HG02798 (cell line): Measurements from ENCODE around the gene SETSIP.
A peak's percentile ranks its signal among the peaks of the same experiment; 100 is the strongest.
"Not testable (repeated sequence)": the region's sequence is repeated elsewhere in the genome, so short reads cannot be mapped to it uniquely, and the experiment has no call there.

Experiments
- ATAC-seq: cut with Tn5 transposase; IDR thresholded peaks from one replicate; pipeline ENCODE4 v1.9.1; 2021; ENCODE audit warnings: mild to moderate bottlenecking; ENCODE audit not compliant: unreplicated experiment, poor library complexity

Gene SETSIP, protein sequence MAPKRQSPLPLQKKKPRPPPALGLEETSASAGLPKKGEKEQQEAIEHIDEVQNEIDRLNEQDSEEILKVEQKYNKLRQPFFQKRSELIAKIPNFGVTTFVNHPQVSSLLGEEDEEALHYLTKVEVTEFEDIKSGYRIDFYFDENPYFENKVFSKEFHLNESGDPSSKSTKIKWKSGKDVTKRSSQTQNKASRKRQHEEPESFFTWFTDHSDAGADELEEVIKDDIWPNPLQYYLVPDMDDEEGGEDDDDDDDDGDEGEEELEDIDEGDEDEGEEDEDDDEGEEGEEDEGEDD

DNA sequence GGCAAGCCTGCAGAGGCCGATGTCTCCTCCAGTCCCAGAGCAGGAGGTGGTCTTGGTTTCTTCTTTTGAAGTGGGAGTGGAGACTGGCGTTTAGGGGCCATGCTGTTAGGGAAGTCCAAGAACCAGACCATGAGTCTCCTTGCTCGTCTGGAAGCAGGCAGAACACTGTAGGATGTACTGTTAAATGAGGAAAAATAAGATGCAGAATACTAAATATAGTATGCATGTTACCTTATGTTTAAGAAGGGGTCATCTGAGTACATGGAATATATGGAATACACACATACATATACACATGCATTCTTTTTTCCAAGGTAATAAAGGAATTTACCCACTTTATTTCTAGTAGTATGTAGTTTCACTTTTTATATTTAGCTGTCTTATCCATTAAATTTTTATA lies at the start of gene SETSIP:
TSS of gene SETSIP (minus strand) at position 101 of the 400 bp plus-strand sequence. CDS start at position 101, 0 bp downstream.
- no peak for ATAC-seq

DNA sequence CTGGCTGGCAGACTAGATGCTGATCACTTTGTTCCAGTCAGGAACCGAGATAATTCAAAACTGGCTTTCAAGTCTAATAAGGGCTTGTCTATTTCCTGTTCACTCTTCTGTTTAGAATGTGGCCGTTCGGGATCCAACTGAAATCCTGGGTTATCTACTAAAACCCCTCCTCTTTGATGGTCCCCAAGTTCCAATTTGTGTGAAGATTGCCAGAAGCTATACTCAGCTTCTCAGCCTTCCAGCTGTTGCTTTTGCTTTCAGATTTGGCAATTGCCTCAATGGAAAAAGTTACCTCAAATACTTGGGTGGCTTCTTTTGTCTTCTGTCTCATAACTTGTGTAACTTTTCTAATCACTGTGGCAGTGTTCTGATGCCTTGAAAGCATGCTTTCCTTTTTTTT lies 48.7 kb upstream of the SETSIP start:
- ATAC-seq: no peak

DNA sequence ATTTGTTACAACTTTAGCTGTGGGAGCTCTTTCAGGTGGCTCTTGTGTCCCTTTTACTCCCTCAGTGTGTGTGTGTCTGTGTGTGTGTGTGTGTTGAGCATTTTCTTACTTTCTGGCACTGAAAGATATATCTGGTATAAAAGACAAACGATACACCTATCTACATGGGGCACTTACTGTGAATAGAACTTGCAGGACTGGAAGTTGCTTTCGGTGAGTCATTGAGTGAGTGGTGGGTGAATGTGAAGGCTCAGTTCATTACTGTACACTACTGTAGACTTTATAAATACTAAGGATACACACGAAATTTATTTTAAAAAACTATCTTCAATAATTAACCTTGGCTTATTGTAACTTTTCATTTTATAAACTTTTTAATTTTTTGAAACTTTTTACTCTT lies 43.6 kb upstream of the SETSIP start:
- no peak for ATAC-seq

DNA sequence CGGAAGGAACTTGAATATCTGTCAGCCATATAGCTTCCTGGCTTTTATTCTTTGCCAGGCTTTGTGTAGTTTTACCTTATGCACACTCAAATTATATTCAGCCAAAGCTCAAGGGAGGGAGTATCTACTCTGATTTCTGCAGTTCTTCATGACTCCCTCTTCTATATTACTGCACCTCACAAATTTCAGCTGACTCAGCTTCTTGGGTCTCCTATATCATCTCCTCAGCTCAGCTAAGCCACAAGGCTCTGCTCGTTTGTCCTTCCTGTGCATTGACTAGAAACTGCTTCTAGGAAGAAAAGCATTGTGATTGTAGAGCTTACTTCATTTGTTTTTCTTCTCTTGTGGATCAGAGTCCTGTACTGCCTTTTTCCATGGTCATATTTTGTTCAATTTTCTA lies 42.3 kb upstream of the SETSIP start:
- ATAC-seq: no peak

DNA sequence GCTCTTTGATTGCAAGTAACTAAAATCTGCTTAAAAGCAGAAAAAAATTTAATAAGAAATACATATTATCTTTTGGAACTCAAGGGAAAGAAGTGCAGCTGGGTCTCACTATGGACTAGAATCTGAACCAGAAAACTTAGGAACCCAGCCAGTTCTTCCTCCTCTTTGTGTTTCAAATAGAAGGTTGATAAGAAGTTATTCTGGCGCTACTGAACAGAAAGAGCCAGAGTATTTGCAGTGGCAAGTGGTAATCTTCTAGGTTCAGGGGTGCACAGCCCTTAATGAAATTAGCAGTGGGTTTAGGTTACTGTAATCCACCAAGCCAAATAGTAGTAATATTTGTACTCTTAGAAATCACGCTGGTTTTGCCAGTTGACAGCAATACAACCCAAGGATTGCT lies 33.4 kb upstream of the SETSIP start:
- ATAC-seq: no peak

DNA sequence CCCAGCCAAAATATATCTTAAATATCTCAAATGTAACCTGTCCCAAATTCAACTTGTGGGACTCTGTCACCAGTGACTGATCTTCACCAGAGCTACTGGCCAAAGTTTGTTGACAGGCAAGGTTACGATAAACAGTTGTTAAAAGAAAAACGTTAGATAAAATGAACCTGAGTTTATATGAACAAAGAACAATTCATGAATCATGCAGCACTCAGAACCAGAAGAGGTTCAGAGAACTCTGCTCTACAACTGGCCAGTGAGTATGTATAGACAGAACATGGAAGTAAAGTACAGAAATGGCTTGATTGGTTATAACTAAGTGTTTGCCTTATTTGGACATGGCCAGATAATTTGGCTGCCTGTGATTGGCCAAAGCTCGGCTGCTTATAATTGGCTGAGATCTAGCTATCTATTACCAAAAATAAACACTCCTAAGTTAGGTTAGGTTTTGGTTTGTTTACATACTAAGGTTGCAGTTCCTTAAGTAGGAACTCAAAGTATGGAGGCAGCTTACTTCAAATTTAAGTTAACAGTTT lies 30.4 kb upstream of the SETSIP start:
- ATAC-seq: no peak

DNA sequence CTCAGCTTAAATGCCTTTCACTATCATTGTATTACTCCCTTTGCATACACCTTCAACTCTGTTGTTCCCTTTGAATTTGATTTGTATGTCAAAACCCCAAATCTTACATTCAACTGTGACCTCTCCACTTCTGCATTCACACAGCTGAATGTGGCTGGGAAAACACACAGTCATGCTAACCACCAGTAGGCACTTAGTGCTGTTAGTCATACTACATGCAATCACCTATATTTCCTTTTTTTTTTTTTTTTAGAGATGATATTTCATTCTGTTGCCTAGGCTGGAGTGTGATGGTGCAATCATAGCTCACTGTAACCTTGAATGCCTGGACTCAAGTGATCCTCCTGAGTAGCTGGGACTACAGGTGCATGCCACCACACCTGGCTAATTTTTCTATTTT lies 21.1 kb upstream of the SETSIP start:
- ATAC-seq: no peak

DNA sequence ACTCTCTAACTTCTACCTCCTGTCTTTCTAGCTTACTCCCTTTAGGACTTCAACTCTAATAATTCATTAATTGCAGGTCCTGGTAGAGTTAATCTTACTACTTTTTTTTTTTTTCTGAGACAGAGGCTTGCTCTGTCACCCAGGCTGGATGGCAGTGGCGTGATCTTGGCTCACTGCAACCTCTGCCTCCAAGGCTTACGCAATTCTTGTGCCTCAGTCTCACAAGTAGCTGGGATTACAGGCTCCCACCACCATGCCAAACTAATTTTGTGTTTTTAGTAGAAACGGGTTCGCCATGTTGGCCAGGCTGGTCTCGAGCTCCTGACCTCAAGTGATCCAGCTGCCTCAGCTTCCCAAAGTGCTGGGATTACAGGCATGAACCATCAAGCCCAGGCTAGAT lies 20.7 kb upstream of the SETSIP start:
- ATAC-seq: no peak

DNA sequence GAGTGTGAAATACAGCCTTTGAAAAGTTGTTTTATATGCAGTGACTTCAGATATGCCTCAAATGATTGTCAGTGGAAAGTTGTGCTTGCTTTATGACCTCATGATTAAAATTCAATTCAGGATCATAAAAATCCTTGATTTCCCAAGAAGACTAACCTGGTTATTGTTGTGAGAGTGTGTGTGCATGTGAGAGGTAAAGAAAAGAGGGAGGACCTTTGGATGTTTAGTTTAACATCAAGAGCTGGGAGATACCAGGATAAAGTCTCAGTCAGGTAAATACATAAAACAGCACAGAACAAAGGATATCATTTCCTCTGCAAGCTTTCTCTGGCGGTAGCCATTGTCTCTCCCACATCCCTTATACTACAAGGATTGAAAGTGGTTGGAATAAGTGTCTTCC lies 19.4 kb upstream of the SETSIP start:
- ATAC-seq: no peak

DNA sequence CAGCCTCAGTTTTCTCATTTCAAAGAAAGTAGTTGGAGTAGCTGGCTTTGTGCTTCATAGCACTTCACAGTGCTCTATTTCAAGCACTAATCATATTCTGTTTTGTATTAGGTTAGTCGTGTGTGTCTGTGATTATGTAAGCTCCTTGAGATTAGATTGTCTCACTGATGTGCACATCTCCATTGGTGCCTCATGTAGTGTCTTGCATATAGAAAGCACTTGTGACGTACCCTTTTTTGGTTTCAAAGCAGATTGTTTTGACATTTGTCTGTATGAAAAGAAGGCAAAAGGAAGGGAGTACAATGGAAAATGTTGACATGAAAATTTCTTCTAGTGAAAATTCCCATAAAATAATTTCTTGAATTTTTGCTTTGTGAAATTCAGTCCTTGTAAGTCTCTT lies 18.9 kb upstream of the SETSIP start:
- no peak for ATAC-seq

DNA sequence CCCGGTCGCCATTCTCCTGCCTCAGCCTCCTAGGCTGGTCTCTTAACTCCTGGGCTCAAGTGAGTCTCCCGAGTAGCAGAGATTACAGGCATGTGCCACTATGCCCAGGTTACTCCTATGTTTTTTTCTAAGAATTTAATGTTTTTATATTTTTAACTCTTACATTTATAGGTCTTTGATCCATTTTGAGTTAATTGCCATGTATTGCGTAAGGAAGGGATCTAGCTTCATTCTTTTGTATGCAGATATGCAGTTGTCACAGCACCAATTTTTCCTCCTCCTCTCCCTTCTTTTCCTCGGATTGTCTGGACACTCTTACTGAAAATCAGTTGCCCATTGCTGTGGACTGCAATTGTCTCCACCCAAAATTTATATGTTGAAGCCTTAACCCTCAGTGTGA lies 16.4 kb upstream of the SETSIP start:
- ATAC-seq: no peak

DNA sequence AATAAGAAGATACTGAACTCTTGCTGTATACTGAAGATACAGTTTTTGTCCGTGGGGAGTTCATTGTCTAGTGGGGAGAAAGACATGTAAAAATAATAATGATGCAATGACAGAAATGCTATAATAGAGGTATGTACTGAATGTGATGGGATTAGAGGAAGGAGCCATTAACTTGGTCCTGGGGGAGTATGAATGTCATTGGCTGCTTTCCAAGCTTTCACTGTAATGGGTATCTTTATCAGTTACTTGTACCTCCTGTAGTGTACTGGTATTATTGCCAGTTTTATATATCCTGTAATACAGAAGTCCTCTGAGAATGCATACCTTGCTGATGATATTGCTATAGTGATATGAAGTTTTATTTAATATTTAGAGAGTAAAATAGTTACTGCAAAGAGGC lies 12.3 kb upstream of the SETSIP start:
- no peak for ATAC-seq

DNA sequence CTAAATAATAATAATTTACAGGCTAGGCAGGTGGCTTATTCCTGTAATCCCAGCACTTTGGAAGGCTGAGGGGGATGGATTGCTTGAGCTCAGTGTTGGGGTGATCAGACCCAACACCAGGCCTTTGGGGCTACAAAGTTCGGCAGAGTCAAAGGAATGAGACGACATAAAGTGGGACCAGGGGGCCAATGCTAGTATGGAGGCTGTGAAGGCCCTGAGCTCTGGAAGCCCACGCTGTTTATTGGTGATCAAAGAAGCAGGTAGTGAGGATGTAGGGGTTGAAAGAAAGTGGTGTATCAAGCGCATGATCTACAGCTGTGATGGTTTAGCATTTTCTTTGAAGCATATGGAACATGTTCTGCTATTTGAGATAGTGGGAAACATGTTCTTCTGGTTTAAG lies 10.5 kb upstream of the SETSIP start:
- no peak for ATAC-seq

DNA sequence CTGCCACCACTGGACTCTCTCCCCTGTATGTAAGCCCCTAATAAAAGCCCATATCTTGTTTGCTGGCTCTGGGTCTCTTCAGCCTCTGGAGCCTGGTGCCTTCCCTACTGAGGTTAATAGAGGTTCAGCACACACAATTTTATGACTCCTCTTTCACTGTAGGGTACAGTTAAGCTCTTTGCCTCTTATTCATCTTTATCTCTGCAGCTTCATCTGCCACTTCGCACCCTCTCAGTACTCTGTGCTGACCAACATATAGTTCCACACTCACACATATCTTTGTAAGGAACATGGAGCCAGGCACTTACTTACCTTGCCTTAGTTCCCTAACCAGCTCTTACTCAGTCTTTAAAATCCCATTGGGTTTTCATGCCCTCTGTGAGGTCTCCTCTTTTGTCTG lies 9.4 kb upstream of the SETSIP start:
- ATAC-seq: no peak

DNA sequence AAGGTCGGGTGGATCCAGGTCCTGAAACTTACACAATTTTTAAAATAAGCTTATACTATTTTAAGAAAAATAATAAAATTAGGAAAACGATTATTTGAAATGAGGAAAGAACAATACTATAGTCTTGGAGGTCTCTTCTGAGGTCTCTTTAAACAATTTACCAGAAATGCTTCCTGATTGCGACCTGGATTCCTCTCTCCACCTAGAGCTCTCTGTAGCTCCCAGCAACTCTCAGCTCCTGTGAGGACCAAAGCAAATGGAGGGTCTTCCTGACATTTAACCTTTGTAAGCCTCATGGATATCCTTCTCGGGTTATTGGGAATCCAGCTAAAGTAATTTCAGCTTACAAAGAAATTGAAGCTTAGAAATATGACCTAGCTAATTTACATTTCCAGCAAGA lies 5.8 kb upstream of the SETSIP start:
- ATAC-seq: no peak

DNA sequence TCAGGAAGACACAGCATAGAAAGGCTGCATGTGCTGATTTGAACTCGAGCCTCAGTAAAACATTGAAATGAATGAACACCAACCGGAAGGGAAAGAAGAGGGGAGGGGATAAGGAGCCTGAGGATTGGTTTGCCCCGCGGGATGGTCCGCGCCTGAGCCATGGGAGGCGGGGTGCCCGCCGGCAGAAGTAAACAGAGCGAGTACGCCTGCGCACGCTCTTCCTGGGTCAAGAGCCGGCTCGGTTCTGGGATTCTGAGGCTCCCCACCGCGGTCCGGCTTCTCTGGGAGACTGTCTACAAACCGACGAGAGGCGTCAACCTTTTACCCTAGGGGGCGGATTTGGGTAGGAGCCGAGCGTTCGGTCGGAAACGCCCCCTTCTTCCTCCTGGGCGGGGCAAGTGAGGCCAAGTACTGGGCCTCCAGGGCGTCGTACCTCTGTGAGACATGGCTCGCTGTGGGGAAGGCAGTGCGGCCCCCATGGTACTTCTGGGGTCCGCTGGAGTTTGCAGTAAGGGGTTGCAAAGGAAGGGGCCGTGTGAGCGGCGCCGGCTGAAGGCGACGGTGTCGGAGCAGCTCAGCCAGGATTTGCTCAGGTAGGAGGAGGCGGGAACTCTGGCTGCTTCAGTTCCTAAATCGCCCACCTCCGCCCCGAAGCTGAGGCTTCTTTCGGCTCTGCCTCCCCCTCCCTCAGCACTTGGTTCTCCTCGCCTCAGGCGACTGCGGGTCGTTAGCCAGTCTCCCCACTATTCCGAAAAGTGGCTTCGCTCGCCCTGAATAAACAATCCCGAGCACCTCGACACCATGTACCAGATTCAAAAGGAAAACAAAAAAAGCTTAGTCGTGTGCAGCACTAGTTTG lies 5.1 kb upstream of the SETSIP start, which contains the start of gene BTBD8:
TSS of gene BTBD8 (plus strand) at position 218 of the 858 bp plus-strand sequence. CDS start at position 445, 227 bp downstream.
- peak; percentile 97 for ATAC-seq

DNA sequence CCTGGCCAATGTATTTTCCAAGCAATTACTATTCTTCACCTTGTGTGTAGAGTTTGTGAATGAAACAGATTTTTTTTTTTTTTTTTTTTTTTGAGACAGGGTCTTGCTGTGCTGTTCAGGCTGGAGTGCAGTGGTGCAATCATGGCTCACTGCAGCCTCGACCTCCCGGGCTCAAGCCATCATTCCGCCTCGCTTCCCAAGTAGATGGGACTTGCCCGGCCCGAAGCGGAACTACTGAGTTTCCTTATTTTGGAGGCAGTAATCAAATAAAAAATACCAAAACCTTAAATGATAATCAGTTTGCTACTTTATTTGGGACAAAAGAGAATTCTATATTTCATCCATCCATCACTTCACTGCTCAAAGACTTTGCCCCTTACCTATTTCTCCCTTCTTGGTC lies 4.2 kb upstream of the SETSIP start:
- ATAC-seq: no peak

DNA sequence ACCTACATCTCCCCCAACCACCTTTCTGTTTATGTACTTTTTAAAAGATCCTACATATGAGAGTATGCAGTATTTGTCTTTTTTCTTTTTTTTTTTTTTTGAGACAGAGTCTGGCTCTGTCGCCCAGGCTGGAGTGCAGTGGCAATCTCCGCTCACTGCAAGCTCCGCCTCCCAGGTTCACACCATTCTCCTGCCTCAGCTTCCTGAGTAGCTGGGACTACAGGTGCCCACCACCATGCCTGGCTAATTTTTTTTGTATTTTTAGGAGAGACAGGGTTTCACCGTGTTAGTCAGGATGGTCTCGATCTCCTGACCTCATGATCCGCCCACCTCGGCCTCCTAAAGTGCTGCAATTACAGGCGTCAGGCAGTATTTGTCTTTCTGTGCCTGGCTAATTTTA lies 2.9 kb upstream of the SETSIP start:
- not testable (repeated sequence) for ATAC-seq

DNA sequence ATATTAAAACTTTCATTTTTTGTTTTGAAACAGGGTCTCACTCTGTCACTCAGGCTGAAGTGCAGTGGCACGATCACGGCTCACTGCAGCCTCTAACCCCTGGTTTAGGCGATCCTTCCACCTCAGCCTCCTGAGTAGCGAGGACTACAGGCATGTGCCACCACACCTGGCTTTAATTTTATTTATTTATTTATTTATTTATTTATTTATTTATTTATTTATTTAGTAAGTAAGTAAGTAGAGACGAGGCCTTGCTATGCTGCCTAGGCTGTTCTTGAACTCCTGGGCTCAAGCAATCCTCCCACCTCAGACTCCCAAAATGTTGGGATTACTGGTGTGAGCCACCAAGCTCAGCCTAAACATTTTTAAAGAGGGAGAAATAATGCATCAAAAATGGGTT lies 1.2 kb upstream of the SETSIP start:
- ATAC-seq: no peak

DNA sequence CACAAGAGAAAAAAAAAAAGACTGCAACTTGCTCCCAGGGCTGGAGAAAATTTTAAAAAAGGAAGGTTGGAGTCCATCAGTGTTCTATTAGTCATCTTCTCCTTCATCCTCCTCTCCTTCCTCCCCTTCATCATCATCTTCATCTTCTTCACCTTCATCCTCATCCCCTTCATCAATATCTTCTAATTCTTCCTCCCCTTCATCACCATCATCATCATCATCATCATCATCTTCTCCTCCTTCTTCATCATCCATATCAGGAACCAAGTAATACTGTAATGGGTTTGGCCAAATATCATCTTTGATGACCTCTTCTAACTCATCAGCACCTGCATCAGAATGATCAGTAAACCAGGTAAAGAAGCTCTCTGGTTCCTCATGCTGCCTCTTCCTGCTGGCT lies 765 bp downstream of the SETSIP start:
- not testable (repeated sequence) for ATAC-seq

DNA sequence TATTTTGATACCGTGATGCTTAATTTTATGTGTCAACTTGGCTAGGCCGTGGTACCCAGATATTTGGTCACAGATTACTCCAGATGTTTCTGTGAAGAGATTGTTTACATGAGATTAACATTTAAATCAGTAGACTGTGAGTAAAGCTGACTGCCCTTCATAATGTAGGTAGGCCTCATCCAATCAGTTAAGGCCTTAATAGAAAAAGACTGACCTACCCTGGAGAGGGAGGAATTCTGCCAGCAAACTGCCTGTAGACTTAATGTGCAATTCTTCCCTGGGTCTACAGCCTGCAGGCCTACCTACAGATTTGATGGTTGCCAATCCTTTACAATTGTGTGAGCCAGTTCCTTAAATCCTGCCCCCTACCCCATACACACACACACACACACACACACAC lies 4.3 kb downstream of the SETSIP start:
- ATAC-seq: no peak
